Measurements from ENCODE around the gene SERPINB6. TPM values are rescaled to one million over a fixed set of nuclear protein-coding genes. Genes with fewer than 3 reads are reported as not detected.
"Not testable (repeated sequence)": the region's sequence is repeated elsewhere in the genome, so short reads cannot be mapped to it uniquely, and the experiment has no call there.

Gene SERPINB6
- total and polyA plus RNA-seq, 2 donors, result 23.1 to 84.3 TPM

DNA sequence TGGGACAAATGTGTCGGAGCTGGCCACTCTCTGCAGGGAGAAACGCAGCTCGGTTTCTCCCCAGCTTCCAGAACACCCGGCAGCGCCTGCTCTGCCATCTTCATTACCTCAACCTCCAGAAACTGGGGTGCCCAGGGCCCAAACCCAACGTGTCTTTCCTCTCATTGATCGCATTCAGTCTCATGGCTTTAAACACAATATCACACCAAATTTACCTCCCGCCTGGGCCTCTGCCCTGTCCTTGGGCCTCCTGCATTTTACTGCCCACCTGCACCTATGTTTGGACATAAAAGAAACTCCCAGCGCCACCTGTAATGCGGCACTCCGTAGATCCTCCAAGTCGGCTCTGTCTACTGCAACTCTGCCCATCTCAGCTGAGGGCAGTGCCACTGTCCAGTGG lies 22.2 kb downstream of the SERPINB6 start:
- peaks cover 0 to 12% of the 10 kb centered on the region in 2 donors for H3K4me1 ChIP-seq (ENCODE audit: control insufficient read depth in 2 of 2, insufficient read depth in 2 of 2, low read length in 2 of 2)
- H3K27me3 ChIP-seq (ENCODE audit: control insufficient read depth in 2 of 2, insufficient read depth in 1 of 2, low read length in 1 of 2), result no peaks in the 10 kb centered on the region
- no peak for DNase-seq (ENCODE audit: low read depth in 6 of 9, low spot score in 9 of 9)
- no peaks in the 10 kb centered on the region for H3K9me3 ChIP-seq (ENCODE audit: control insufficient read depth in 2 of 2, insufficient read depth in 1 of 2, low read length in 1 of 2)
- H3K27ac ChIP-seq (ENCODE audit: low read depth in 1 of 2, low read length in 1 of 2), result no peak overlapping the region
- H3K36me3 ChIP-seq (ENCODE audit: control insufficient read depth in 2 of 2, insufficient read depth in 2 of 2, low read length in 1 of 2), result no peaks in the 10 kb centered on the region
- WGBS, result 98% methylated on average over 12 of the region's 12 CpGs
- no peak overlapping the region for H3K4me3 ChIP-seq (ENCODE audit: low read length in 2 of 2)

DNA sequence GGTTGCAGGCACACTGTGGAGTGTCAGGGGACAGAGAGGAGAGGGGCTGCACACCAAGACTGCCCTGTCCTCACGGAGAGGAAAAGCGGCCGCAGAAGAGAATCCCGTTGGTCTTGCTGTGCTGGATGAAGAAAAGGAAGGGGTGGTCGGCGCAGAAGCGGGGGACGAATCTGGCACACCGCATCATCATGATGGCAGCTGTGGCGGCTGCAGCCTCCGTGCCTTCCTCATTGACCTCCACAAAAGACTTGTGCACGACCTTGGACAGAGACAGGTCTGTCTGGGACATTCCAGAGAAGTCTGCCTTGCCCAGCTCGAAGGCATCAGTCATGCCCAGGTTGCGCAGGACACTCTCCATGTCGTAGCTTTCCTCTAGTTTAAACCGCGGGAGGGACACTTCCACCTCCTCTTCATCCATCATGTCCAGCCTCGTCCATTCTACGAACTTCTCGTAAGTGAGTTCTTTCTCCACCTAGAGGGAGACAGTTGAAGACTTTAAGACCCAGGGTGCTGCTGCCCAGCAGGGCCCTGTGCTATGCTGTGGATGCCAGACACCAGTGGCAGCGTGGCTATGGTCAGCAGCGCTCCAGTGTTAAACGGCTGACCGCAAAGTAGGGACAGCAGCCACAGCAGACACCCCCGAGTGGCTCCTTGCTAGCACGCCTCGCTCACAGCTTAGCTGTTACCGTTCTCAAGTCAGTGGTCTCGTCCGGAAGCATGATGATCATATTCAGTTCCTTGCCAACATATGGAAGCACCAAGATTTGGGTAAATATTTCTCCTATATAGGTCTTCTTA lies 22.9 kb downstream of the SERPINB6 start:
- Histone ChIP-seq H3K36me3 (ENCODE audit: control insufficient read depth in 2 of 2, insufficient read depth in 2 of 2, low read length in 1 of 2) (no peaks in the 10 kb centered on the region), H3K27me3 (ENCODE audit: control insufficient read depth in 2 of 2, insufficient read depth in 1 of 2, low read length in 1 of 2) (no peaks in the 10 kb centered on the region), H3K4me1 (ENCODE audit: control insufficient read depth in 2 of 2, insufficient read depth in 2 of 2, low read length in 2 of 2) (peaks cover 3 to 16% of the 10 kb centered on the region in 2 donors), H3K9me3 (ENCODE audit: control insufficient read depth in 2 of 2, insufficient read depth in 1 of 2, low read length in 1 of 2) (no peaks in the 10 kb centered on the region), H3K4me3 (ENCODE audit: low read length in 2 of 2) (no peak overlapping the region), H3K27ac (ENCODE audit: low read depth in 1 of 2, low read length in 1 of 2) (no peak overlapping the region)
- DNase-seq (ENCODE audit: low read depth in 6 of 9, low spot score in 9 of 9), result no peak
- 97% methylated on average over 30 of the region's 30 CpGs for WGBS

DNA sequence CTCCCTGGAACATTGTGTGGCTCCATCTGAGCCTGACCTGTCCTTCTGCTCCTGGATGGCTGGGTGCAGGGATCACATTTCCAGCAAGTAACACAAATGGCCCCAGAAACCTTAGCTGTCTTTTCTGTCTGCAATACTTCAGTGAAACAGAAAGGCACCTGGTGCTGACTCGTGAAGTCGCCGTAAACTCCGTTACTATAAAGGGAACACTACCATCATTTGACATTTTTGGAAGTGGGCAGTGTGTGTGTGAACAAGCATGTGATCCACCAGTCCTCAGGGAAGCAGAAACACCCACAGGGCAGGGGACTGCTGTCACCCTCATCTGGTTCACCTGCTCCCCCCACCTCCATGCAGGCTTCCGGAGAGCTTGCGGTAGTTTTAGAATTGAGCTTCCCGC lies 23.9 kb downstream of the SERPINB6 start:
- peaks cover 7 to 19% of the 10 kb centered on the region in 2 donors for H3K4me1 ChIP-seq (ENCODE audit: control insufficient read depth in 2 of 2, insufficient read depth in 2 of 2, low read length in 2 of 2)
- no peaks in the 10 kb centered on the region for H3K27me3 ChIP-seq (ENCODE audit: control insufficient read depth in 2 of 2, insufficient read depth in 1 of 2, low read length in 1 of 2)
- WGBS, result 93% methylated on average over 7 of the region's 7 CpGs
- DNase-seq (ENCODE audit: low read depth in 6 of 9, low spot score in 9 of 9), result no peak
- no peaks in the 10 kb centered on the region for H3K36me3 ChIP-seq (ENCODE audit: control insufficient read depth in 2 of 2, insufficient read depth in 2 of 2, low read length in 1 of 2)
- H3K9me3 ChIP-seq (ENCODE audit: control insufficient read depth in 2 of 2, insufficient read depth in 1 of 2, low read length in 1 of 2), result no peaks in the 10 kb centered on the region
- no peak overlapping the region for H3K27ac ChIP-seq (ENCODE audit: low read depth in 1 of 2, low read length in 1 of 2)
- H3K4me3 ChIP-seq (ENCODE audit: low read length in 2 of 2), result no peak overlapping the region

DNA sequence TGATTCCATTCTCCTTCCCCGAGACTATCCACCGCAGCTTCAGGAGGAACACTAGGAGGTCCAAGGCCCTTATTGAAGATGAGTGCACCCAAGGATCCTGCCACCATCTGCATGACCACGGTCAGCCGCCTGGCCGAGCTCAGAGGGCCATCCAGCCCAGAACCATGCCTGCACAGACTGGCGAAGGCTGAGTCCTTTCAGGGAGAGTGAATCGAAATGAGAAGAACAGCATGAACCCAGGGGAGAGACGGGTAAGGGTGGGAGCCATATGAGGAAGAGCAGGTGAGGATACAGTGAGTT lies 26.3 kb downstream of the SERPINB6 start:
- no peak for DNase-seq (ENCODE audit: low read depth in 6 of 9, low spot score in 9 of 9)
- Histone ChIP-seq H3K4me3 (ENCODE audit: low read length in 2 of 2) (no peak overlapping the region), H3K27ac (ENCODE audit: low read depth in 1 of 2, low read length in 1 of 2) (no peak overlapping the region), H3K9me3 (ENCODE audit: control insufficient read depth in 2 of 2, insufficient read depth in 1 of 2, low read length in 1 of 2) (no peaks in the 10 kb centered on the region), H3K27me3 (ENCODE audit: control insufficient read depth in 2 of 2, insufficient read depth in 1 of 2, low read length in 1 of 2) (no peaks in the 10 kb centered on the region), H3K4me1 (ENCODE audit: control insufficient read depth in 2 of 2, insufficient read depth in 2 of 2, low read length in 2 of 2) (peaks cover 7 to 29% of the 10 kb centered on the region in 2 donors), H3K36me3 (ENCODE audit: control insufficient read depth in 2 of 2, insufficient read depth in 2 of 2, low read length in 1 of 2) (no peaks in the 10 kb centered on the region)
- WGBS, result 96% methylated on average over 8 of the region's 8 CpGs

DNA sequence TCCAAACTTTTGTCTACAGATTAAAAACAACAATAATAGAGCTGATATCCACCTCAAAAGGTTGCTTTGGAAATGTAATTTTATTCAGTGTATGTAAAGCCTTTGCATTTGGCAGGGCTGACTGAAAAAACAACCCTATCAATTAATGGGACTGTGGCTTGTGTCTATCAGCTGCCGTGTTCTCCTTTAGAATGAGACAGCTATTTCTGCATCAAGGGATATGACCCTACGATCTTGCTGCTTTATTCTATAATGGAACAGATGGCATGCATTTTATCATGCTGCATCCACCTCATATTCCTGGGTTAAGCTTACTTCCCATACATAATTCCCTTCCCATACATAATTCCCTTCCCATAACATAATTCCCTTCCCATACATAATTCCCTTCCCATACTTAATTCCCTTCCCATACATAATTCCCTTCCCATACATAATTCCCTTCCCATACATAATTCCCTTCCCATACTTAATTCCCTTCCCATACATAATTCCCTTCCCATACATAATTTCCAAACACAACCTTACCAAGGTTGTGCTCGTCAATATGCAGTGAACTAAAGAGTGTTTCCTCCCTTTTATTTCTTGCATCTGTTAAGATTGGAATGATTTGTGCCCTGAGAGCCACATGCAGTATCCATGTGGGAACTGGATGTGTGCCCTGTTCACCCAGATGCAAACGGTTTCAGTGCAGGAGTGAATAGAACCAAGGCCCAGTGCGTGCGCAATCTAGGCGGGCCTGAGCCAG lies 26.8 kb downstream of the SERPINB6 start:
- 93% methylated on average over 7 of the region's 7 CpGs for WGBS
- Histone ChIP-seq H3K4me1 (ENCODE audit: control insufficient read depth in 2 of 2, insufficient read depth in 2 of 2, low read length in 2 of 2) (peaks cover 7 to 29% of the 10 kb centered on the region in 2 donors), H3K27me3 (ENCODE audit: control insufficient read depth in 2 of 2, insufficient read depth in 1 of 2, low read length in 1 of 2) (no peaks in the 10 kb centered on the region)

DNA sequence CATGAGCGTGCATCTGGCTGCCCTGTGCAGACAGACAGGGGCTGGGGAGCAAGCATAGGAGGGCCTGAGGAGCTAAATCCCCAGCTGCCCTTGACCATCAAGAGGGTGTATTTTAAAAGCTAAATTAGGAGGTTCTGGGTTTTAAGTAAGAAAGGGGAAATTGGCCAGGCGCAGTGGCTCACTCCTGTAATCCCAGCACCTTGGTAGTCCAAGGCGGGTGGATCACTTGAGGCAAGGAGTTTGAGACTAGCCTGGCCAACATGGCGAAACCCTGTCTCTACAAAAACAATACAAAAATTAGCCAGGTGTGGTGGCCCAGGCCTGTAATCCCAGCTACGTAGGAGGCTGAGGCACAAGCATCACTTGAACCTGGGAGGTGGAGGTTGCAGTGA lies 27.8 kb downstream of the SERPINB6 start:
- H3K4me3 ChIP-seq (ENCODE audit: low read length in 2 of 2), result no peak overlapping the region
- H3K9me3 ChIP-seq (ENCODE audit: control insufficient read depth in 2 of 2, insufficient read depth in 1 of 2, low read length in 1 of 2), result no peaks in the 10 kb centered on the region
- H3K27ac ChIP-seq (ENCODE audit: low read depth in 1 of 2, low read length in 1 of 2), result peak overlapping the region; percentile 85 to 89
- no peaks in the 10 kb centered on the region for H3K27me3 ChIP-seq (ENCODE audit: control insufficient read depth in 2 of 2, insufficient read depth in 1 of 2, low read length in 1 of 2)
- no peak for DNase-seq (ENCODE audit: low read depth in 6 of 9, low spot score in 9 of 9)
- H3K4me1 ChIP-seq (ENCODE audit: control insufficient read depth in 2 of 2, insufficient read depth in 2 of 2, low read length in 2 of 2), result peaks cover 7 to 29% of the 10 kb centered on the region in 2 donors
- no peaks in the 10 kb centered on the region for H3K36me3 ChIP-seq (ENCODE audit: control insufficient read depth in 2 of 2, insufficient read depth in 2 of 2, low read length in 1 of 2)
- WGBS, result 85% methylated on average over 5 of the region's 5 CpGs

More for the DNA sequence above, 26.8 kb downstream of the SERPINB6 start:
- H3K9me3 ChIP-seq (ENCODE audit: control insufficient read depth in 2 of 2, insufficient read depth in 1 of 2, low read length in 1 of 2), result no peaks in the 10 kb centered on the region
- H3K36me3 ChIP-seq (ENCODE audit: control insufficient read depth in 2 of 2, insufficient read depth in 2 of 2, low read length in 1 of 2), result no peaks in the 10 kb centered on the region
- no peak overlapping the region for H3K4me3 ChIP-seq (ENCODE audit: low read length in 2 of 2)
- DNase-seq (ENCODE audit: low read depth in 6 of 9, low spot score in 9 of 9), result no peak
- H3K27ac ChIP-seq (ENCODE audit: low read depth in 1 of 2, low read length in 1 of 2), result no peak overlapping the region

DNA sequence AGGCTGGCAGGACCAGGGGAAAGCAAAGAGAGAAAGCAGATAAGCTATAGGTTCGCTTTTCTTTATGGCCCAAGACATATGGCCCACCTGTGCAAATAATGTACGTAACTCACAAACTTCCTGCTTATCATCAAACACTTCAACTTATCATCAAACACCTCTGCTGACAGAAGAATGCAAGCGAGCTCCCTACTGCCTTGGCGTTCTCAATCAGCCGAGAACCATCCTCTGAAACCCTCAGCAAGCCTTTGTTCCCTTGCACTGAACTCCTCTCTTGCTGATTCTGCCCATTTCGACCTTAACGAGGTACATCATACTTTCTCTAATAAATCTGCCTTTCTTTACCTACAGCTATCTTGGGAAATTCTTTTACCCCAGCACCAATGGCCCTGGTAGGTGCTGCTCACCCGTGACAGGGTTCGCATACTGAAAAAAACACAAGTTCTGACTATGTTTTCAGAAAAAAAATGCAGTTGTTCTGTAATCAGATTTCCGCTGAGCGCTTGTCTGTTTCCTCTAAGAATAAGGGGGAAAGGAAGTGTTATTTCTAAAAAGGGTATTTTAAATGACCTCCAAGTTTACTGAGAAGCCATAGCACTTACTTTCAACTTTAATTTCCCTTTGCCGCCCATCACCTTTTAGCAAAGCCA lies 28.3 kb downstream of the SERPINB6 start:
- whole genome bisulfite sequencing, result 15% methylated on average over 12 of the region's 12 CpGs
- peaks cover 0 to 2% of the 10 kb centered on the region in 2 donors for H3K9me3 ChIP-seq (ENCODE audit: control insufficient read depth in 2 of 2, insufficient read depth in 1 of 2, low read length in 1 of 2)
- H3K27ac ChIP-seq (ENCODE audit: low read depth in 1 of 2, low read length in 1 of 2), result peak overlapping the region; percentile 85 to 89
- peaks cover 7 to 29% of the 10 kb centered on the region in 2 donors for H3K4me1 ChIP-seq (ENCODE audit: control insufficient read depth in 2 of 2, insufficient read depth in 2 of 2, low read length in 2 of 2)
- no peaks in the 10 kb centered on the region for H3K36me3 ChIP-seq (ENCODE audit: control insufficient read depth in 2 of 2, insufficient read depth in 2 of 2, low read length in 1 of 2)
- H3K27me3 ChIP-seq (ENCODE audit: control insufficient read depth in 2 of 2, insufficient read depth in 1 of 2, low read length in 1 of 2), result no peaks in the 10 kb centered on the region
- H3K4me3 ChIP-seq (ENCODE audit: low read length in 2 of 2), result no peak overlapping the region
- DNase-seq (ENCODE audit: low read depth in 6 of 9, low spot score in 9 of 9), result peak in 5 of 9 donors; percentile 44 to 78 (median 54)

DNA sequence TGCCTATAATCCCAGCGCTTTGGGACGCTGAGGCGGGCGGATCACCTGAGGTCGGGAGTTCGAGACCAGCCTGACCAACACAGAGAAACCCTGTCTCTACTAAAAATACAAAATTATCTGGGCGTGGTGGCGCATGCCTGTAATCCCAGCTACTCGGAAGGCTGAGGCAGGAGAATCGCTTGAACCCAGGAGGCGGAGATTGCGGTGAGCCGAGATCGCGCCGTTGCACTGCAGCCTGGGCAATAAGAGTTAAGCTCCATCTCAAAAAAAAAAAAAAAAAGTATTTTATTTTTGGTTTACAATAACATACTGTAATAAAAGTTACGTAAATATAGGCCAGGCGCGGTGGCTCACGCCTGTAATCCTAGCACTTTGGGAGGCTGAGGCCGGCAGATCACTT lies 29.3 kb downstream of the SERPINB6 start:
- not testable (repeated sequence) for H3K4me3 ChIP-seq (ENCODE audit: low read length in 2 of 2); H3K27ac ChIP-seq (ENCODE audit: low read depth in 1 of 2, low read length in 1 of 2); H3K27me3 ChIP-seq (ENCODE audit: control insufficient read depth in 2 of 2, insufficient read depth in 1 of 2, low read length in 1 of 2); H3K36me3 ChIP-seq (ENCODE audit: control insufficient read depth in 2 of 2, insufficient read depth in 2 of 2, low read length in 1 of 2); H3K9me3 ChIP-seq (ENCODE audit: control insufficient read depth in 2 of 2, insufficient read depth in 1 of 2, low read length in 1 of 2); DNase-seq (ENCODE audit: low read depth in 6 of 9, low spot score in 9 of 9)
- WGBS, result 97% methylated on average over 21 of the region's 21 CpGs
- H3K4me1 ChIP-seq (ENCODE audit: control insufficient read depth in 2 of 2, insufficient read depth in 2 of 2, low read length in 2 of 2), result peaks cover 7 to 26% of the 10 kb centered on the region in 2 donors

DNA sequence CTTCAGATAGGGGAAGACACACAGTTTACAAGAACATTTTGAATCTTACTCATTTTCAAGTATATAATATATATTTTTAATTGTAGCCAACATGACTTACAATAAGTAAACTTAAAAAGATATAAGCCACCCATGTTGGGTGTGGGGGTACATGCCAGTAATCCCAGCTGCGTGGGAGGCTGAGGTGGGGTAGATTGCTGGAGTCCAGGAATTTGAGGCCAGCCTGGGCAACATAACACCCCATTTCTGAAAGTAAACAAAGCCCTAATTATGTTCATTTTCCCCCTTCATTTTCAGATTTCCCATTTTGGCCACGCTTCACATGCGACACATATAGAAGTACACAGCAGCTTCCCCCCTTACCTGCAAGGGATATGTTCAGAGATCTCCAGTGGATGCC lies 30.5 kb downstream of the SERPINB6 start:
- WGBS, result 93% methylated on average over 3 of the region's 3 CpGs
- no peak for DNase-seq (ENCODE audit: low read depth in 6 of 9, low spot score in 9 of 9)
- peaks cover 0 to 4% of the 10 kb centered on the region in 2 donors for H3K9me3 ChIP-seq (ENCODE audit: control insufficient read depth in 2 of 2, insufficient read depth in 1 of 2, low read length in 1 of 2)
- H3K27ac ChIP-seq (ENCODE audit: low read depth in 1 of 2, low read length in 1 of 2), result peak overlapping the region in 1 of 2 donors; percentile 68
- no peak overlapping the region for H3K4me3 ChIP-seq (ENCODE audit: low read length in 2 of 2)
- H3K4me1 ChIP-seq (ENCODE audit: control insufficient read depth in 2 of 2, insufficient read depth in 2 of 2, low read length in 2 of 2), result peaks cover 7 to 26% of the 10 kb centered on the region in 2 donors
- H3K36me3 ChIP-seq (ENCODE audit: control insufficient read depth in 2 of 2, insufficient read depth in 2 of 2, low read length in 1 of 2), result no peaks in the 10 kb centered on the region
- H3K27me3 ChIP-seq (ENCODE audit: control insufficient read depth in 2 of 2, insufficient read depth in 1 of 2, low read length in 1 of 2), result no peaks in the 10 kb centered on the region

Data from thymus (tissue), 11 donors.